Measurements from ENCODE around the gene UFSP2. TPM values are rescaled to one million over a fixed set of nuclear protein-coding genes. Genes with fewer than 3 reads are reported as not detected.

UFSP2 gene
- total RNA-seq, 1 donor from 2014 or later: 38.0 TPM

DNA sequence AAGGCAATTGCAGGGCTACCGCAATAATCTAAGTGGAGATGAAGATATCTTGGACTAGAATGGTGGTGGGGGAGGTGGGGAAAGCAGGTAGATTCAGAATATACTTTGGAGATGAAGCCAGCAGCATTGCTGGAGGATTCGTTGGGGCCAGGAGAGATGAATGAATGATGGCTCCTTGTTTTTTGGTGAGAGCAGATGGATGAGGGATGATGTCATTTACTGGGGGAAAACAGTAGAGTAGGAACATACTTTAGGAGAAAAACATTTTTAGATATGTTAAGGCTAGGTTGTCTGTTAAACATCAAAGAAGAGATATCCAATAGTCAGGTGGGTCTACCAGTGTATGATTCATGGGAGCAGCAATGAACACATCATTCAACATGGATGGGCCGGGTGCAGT is 39.9 kb upstream of the UFSP2 start:
- H3K27me3 Mint-ChIP-seq (ENCODE audit: unreplicated experiment): peaks cover 9% of the 10 kb centered on the region
- TF ChIP-seq, protein P1, sequence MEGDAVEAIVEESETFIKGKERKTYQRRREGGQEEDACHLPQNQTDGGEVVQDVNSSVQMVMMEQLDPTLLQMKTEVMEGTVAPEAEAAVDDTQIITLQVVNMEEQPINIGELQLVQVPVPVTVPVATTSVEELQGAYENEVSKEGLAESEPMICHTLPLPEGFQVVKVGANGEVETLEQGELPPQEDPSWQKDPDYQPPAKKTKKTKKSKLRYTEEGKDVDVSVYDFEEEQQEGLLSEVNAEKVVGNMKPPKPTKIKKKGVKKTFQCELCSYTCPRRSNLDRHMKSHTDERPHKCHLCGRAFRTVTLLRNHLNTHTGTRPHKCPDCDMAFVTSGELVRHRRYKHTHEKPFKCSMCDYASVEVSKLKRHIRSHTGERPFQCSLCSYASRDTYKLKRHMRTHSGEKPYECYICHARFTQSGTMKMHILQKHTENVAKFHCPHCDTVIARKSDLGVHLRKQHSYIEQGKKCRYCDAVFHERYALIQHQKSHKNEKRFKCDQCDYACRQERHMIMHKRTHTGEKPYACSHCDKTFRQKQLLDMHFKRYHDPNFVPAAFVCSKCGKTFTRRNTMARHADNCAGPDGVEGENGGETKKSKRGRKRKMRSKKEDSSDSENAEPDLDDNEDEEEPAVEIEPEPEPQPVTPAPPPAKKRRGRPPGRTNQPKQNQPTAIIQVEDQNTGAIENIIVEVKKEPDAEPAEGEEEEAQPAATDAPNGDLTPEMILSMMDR (IDR thresholded peaks at IDR 0.05; ENCODE audit: partially characterized antibody, unreplicated experiment): no peak
- H3K36me3 Mint-ChIP-seq (ENCODE audit: unreplicated experiment): peaks cover 9% of the 10 kb centered on the region
- H3K4me3 Mint-ChIP-seq (ENCODE audit: unreplicated experiment): peak overlapping the region; percentile 21
- H3K9me3 Mint-ChIP-seq (ENCODE audit: unreplicated experiment): peaks cover 4% of the 10 kb centered on the region
- DNase-seq: no peak
- peaks cover 16% of the 10 kb centered on the region for H3K4me1 Mint-ChIP-seq (ENCODE audit: low read depth, unreplicated experiment)
- no peak overlapping the region for H3K27ac Mint-ChIP-seq (ENCODE audit: unreplicated experiment)

DNA sequence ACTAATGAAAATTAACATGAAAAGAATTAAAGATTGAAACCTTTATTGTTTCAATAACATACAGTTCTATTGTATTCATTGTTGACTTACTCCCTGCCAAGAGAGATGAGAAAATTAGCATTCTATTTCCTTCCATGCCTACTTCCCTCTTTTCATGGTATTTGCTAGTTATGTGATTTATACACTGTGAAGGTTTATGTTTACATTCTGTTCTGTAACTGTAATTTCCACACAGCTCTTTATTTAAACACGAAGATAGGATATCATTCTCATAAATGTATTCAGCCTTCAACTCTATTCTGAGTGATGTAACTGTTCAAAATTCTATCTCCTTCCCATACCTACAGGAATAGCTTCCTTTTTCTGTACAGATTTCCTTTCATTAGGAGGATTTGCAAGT is 39.1 kb upstream of the UFSP2 start:
- H3K9me3 Mint-ChIP-seq (ENCODE audit: unreplicated experiment): peaks cover 4% of the 10 kb centered on the region
- no peak for DNase-seq
- H3K27me3 Mint-ChIP-seq (ENCODE audit: unreplicated experiment): peaks cover 9% of the 10 kb centered on the region
- no peak overlapping the region for H3K4me3 Mint-ChIP-seq (ENCODE audit: unreplicated experiment)
- peaks cover 5% of the 10 kb centered on the region for H3K36me3 Mint-ChIP-seq (ENCODE audit: unreplicated experiment)
- TF ChIP-seq, protein P1 (IDR thresholded peaks at IDR 0.05; ENCODE audit: partially characterized antibody, unreplicated experiment): no peak
- H3K4me1 Mint-ChIP-seq (ENCODE audit: low read depth, unreplicated experiment): peaks cover 14% of the 10 kb centered on the region
- no peak overlapping the region for H3K27ac Mint-ChIP-seq (ENCODE audit: unreplicated experiment)

DNA sequence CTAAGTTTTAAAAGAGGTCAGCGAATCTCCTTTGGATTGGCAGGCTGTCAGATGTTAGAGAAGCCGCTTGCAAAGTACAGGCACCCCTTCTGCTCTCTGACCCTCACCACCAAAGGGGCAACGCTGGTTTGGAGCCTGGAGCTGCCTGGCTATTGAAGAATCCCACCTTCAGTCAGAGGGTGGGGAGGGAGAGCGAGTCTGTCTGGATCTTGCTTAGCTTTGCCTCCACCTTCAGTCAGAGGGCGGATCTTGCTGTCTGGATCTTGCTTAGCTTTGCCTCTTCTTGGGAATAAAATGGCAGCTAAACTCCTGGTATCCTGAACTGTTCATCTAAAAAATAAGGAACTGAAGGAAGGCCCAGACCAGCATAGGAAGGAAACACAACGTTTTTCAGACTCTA is 38.4 kb upstream of the UFSP2 start:
- Mint-ChIP-seq H3K27me3 (ENCODE audit: unreplicated experiment) (peaks cover 9% of the 10 kb centered on the region), H3K27ac (ENCODE audit: unreplicated experiment) (no peak overlapping the region), H3K9me3 (ENCODE audit: unreplicated experiment) (peaks cover 4% of the 10 kb centered on the region), H3K4me1 (ENCODE audit: low read depth, unreplicated experiment) (peaks cover 14% of the 10 kb centered on the region), H3K36me3 (ENCODE audit: unreplicated experiment) (no peaks in the 10 kb centered on the region), H3K4me3 (ENCODE audit: unreplicated experiment) (no peak overlapping the region)
- TF ChIP-seq, protein P1 (IDR thresholded peaks at IDR 0.05; ENCODE audit: partially characterized antibody, unreplicated experiment): no peak
- DNase-seq: no peak

DNA sequence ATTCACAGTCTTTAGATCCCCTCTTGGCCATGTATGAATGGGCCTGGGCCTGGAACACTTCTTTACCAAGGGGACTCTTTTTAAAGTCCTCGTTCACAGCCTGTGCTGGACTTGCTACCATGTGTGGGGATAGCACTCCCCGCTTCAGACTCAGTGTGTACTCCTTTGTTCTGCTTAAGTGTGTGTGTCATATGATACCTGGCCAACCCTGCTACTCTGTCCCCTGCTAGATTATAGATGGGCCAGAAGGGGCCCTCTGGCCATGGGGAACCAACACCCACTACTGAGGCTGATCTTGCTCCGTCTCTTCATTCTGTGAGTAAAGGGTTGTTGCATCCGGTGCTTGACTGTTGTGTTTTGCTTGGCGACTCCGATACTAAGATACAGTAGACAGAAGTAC is 37.8 kb upstream of the UFSP2 start:
- H3K27me3 Mint-ChIP-seq (ENCODE audit: unreplicated experiment): peaks cover 6% of the 10 kb centered on the region
- no peak overlapping the region for H3K4me3 Mint-ChIP-seq (ENCODE audit: unreplicated experiment)
- peaks cover 4% of the 10 kb centered on the region for H3K9me3 Mint-ChIP-seq (ENCODE audit: unreplicated experiment)
- TF ChIP-seq, protein P1 (IDR thresholded peaks at IDR 0.05; ENCODE audit: partially characterized antibody, unreplicated experiment): no peak
- H3K4me1 Mint-ChIP-seq (ENCODE audit: low read depth, unreplicated experiment): peaks cover 14% of the 10 kb centered on the region
- no peak for DNase-seq
- no peak overlapping the region for H3K27ac Mint-ChIP-seq (ENCODE audit: unreplicated experiment)
- H3K36me3 Mint-ChIP-seq (ENCODE audit: unreplicated experiment): no peaks in the 10 kb centered on the region

DNA sequence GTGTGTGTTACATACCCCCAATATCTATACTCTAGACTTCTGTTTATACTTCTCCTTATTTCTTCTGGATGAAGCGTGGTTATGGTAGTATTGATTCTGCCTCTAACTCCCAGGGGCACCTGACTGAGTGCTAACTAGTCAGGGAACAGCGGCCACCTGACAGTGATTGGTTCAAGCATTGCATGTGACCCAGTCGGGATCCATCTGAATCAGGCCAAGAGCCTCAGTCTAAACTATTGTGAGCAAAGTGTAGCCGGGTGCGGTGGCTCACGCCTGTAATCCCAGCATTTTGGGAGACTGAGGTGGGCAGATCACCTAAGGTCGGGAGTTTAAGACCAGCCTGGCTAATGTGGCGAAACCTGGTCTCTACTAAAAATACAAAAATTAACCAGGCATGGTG is 35.8 kb upstream of the UFSP2 start:
- peaks cover 4% of the 10 kb centered on the region for H3K9me3 Mint-ChIP-seq (ENCODE audit: unreplicated experiment)
- peaks cover 14% of the 10 kb centered on the region for H3K4me1 Mint-ChIP-seq (ENCODE audit: low read depth, unreplicated experiment)
- TF ChIP-seq, protein P1 (IDR thresholded peaks at IDR 0.05; ENCODE audit: partially characterized antibody, unreplicated experiment): no peak
- no peak for DNase-seq
- no peaks in the 10 kb centered on the region for H3K36me3 Mint-ChIP-seq (ENCODE audit: unreplicated experiment)
- peaks cover 5% of the 10 kb centered on the region for H3K27me3 Mint-ChIP-seq (ENCODE audit: unreplicated experiment)
- no peak overlapping the region for H3K27ac Mint-ChIP-seq (ENCODE audit: unreplicated experiment)
- no peak overlapping the region for H3K4me3 Mint-ChIP-seq (ENCODE audit: unreplicated experiment)

Measured in glutamatergic neuron (in vitro differentiated cells).